GM21367 (cell line): Measurements from ENCODE around the gene NEUROD1.
A peak's percentile ranks its signal among the peaks of the same experiment; 100 is the strongest.
"Not testable (repeated sequence)": the region's sequence is repeated elsewhere in the genome, so short reads cannot be mapped to it uniquely, and the experiment has no call there.

Experiments
- ATAC-seq: cut with Tn5 transposase; IDR thresholded peaks from one replicate; pipeline ENCODE4 v1.9.1; 2021; ENCODE audit not compliant: unreplicated experiment

Gene NEUROD1

GRCh38 chr2:181680055-181680936, at the start of gene NEUROD1:
NEUROD1 (minus strand) TSS chr2:181680517; CDS start chr2:181678860, 1,657 bp downstream.
- ATAC-seq: no peak

DNA sequence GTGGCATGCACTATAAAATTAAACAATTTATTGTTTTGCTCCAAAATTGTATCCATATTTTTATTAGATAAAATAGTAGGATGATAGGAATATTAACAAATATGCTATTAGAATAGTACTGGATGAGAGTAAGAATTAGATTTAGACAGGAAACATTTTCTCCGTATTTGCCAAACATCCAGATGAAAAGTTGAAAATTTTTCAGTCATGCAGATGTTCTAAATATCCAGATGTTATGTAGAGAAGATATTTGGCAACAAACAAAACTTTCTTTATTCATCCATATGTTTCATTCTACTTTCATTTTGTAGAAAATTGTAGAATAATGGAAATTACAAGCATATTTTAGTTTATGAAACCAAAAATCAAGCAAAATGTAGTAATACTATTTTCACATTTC, 45.2 kb upstream of the NEUROD1 start:
- ATAC-seq: no peak

DNA sequence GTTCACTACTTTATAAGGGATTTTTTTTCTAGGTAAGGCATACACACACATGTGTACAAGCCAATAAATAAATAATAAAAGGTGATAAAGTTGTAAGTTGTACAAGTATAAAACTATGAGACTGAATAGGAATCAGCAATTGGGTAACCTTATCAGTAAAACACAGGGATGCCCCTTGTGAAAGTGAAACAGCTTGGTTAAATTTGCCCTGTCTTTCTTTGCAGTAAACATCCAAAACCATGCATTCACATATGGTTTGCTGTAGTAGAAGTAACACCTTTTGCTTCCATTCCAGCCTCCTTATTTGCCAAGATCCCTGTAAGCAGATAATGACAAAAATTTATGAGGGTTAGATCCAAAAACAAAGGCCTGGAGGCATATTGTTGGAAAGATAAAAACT, 44.3 kb upstream of the NEUROD1 start:
- no peak for ATAC-seq

DNA sequence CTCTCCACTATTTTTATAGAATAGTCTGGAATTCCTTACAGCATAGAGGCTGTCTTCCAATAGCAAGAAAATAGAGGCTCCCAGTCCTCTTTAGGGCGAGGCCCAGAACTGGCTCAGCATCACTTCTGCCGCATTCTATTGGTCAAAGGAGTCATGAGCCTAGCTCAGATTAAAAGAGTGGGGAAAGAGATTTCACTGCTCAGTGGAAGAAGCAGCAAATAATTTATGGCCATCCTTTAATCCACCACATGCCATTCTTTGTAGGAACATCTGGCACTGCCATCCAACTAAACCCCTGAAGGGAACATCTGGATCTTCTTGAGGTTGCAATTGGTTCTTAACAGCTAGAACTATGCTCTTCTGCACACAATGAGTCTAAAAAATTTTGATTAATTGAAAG, 43.4 kb upstream of the NEUROD1 start:
- no peak for ATAC-seq

DNA sequence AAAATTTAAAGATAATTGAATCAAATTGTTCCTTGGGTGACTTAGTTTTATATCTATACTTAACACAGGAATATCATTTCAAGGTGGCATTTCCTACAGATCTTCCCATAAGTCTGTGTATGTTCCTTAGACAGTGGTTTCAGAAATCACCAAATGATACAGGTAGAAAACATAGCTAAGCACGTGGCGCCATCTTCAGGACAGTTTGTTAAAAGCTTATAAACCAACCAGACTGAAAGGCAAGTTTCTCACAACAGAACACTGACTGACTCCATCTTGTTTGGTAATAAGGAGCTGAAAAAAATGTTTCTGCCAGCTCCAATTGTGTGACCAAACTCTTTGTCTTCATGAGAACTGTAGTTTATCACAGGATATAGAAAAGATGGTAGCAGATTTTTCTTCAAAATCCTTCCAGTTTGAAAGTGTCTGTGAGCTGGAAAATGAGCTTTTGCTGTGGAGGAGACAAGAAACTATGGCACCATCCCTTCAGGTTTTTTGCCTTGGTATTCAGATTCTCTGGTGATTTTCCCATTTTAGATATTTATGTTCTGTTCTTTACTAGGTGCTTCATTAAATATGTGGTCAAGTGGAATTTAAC, 34.8 kb upstream of the NEUROD1 start:
- peak; percentile 90 for ATAC-seq

DNA sequence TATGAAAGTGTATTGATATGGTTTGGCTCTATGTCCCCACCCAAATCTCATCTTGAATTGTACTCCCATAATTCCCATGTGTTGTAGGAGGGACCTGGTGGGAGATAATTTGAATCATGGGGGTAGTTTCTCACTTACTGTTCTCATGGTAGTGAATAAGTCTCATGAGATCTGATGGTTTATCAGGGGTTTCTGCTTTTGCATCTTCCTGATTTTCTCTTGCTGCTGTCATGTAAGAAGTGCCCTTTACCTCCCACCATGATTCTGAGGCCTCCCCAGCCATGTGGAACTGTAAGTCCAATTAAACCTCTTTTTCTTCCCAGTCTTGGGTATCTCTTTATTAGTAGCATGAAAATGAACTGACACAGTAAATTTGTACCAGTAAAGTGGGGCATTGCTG, 30.7 kb upstream of the NEUROD1 start:
- ATAC-seq: not testable (repeated sequence)

DNA sequence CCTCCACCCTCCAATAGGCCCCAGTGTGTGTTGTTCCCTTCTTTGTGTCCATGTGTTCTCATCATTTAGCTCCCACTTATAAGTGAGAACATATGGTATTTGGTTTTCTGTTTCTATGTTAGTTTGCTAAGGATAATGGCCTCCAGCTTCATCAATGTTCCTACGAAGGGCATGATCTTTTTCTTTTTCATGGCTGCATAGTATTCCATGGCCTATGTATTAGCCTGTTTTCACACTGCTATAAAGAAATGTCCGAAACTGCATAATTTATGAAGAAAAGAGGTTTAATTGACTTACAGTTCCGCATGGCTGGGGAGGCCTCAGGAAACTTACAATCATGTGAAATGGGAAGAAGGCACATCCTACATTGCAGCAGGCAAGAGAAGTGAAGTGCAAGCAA, 22.2 kb upstream of the NEUROD1 start:
- ATAC-seq: not testable (repeated sequence)

DNA sequence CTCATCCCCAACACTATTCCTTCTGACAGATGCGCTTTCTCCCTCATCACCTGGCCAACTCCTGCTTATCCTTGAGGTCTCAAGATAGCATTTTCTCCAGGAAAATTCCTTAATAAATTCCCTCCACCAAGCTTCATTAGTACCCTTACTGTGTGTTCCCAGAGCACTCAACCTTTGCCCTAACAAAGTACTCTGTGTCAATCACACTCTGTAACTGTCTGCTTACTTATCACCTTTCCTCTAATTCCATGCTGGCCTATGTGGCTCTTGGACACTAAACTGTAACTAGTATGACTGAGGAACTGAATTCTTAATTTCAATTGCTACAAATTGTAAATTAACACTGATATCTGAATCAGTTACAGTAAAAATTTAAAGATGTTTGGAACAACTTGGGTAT, 17.9 kb upstream of the NEUROD1 start:
- no peak for ATAC-seq

GRCh38 chr2:181697571-181697970, 17.3 kb upstream of the NEUROD1 start:
- no peak for ATAC-seq

DNA sequence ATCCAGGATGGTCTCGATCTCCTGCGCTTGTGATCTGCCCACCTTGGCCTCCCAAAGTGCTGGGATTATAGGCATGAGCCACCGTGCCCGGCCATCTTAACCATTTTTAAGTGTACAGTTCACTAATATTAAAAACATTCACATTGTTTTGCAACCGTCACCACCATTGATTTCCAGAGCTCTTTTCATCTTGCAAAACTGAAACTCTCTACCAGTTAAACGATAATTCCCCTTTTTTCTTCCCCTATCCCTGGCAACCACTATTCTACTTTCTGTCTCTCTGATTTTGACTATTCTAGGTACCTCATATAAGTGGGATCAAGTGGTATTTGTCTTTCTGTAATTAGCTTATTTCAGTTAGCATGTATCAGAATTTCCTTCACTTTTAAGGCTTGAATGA, 16.8 kb upstream of the NEUROD1 start:
- no peak for ATAC-seq

DNA sequence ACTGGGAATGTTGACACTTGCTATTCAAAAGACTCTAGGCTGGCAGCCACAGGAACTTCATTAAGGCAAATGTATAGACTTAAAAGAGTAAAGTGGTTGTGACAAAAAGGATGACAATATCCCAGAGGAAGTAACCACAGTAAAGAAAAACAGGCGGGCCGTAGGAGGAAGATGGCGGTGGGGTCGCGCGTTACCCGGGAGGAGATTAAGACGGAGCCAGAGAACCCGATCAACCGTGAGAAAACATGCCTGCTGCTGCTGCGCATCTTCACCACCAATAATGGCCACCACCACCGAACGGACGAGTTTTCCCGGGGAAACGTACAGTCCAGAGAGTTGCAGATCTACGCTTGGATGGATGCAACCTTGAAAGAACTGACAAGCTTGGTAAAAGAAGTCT, 14.0 kb upstream of the NEUROD1 start:
- ATAC-seq: no peak

- no peak for ATAC-seq
Measured at GRCh38 chr2:181690860-181691259, 10.5 kb upstream of the NEUROD1 start.

DNA sequence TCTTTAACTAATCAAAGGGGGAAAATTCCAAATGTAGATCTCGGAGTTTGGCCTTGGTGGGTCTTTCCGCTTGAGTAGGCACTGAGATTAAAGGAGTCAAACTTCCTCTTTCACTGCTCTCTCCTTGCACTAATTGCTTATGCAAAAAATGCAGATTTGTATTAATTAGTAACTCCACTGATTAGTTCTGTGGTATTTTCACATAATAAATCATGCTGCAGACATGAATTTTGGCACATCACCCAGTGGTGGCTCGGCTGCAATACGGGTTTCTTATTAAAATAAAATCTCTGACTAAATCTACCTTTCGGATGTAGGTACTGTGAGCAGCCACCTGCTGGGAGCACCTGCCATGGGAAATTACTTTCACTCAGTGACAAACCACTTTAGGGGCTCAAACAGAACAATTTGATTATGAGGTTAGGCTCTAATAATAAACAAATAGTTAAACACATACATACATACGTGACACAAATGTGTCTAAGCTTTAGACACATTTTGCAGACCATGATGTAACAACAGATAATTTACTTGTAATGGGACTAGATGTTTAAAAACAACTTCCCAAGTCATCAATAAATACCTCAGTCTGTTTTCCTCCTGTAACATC, 6.4 kb upstream of the NEUROD1 start:
- ATAC-seq: no peak

GRCh38 chr2:181685150-181685688, 4.9 kb upstream of the NEUROD1 start:
- ATAC-seq: no peak

GRCh38 chr2:181684454-181685149, 4.3 kb upstream of the NEUROD1 start:
- ATAC-seq: no peak

- no peak for ATAC-seq
Measured at GRCh38 chr2:181683518-181684453, 3.5 kb upstream of the NEUROD1 start.

GRCh38 chr2:181682795-181683517, 2.6 kb upstream of the NEUROD1 start:
- no peak for ATAC-seq

DNA sequence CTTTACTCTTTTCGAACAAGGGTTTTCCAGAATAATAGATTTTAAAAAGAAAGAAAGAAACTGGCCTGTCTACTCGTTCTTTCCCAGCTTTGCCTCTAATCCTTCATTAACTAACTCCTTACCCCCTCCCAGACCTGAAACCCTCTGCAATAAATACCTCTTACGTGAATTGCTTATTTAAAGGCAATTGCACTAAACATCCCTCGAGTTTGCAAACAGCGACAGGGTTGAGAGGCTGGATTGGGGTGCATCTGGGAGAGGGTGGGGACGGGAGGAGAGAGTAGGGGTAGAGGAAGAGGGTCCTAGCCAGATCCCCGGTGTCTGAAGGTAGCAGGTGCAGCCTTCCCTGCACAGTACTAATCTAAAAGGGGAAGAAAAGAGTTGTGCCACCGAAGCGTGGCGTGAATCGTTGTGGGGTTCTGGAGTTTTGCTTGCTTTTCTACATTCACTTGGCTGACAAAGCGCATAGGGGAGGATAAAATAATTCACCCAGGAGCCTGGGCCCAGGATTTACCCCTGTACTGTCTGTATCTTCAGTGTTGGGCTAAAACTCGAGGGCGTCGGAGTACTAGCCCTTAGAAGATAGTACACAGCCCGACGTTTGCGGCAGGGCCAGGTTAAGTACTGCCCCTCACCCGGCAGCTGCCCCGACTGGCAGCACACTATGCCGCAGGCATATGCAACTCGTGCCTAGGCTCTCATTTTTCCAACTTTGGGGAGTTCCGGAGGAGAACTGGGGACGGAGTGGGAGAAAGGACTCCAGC, 1.9 kb upstream of the NEUROD1 start:
- ATAC-seq: no peak
